ENCODE measurements around the gene CDK19.
A peak's percentile ranks its signal among the peaks of the same experiment; 100 is the strongest.
"Not testable (repeated sequence)": the region's sequence is repeated elsewhere in the genome, so short reads cannot be mapped to it uniquely, and the experiment has no call there.

The CDK19 gene

GRCh38 chr6:110756817-110757216 is 58.5 kb downstream of the CDK19 start:
- DNase-seq (ENCODE audit: low spot score) = no peak

- no peak for DNase-seq (ENCODE audit: low spot score)
These were observed 59.8 kb downstream of the CDK19 start for GRCh38 chr6:110755411-110755834.

- DNase-seq (ENCODE audit: low spot score) = not testable (repeated sequence)
These were observed 61.2 kb downstream of the CDK19 start for GRCh38 chr6:110753936-110754668.

- DNase-seq (ENCODE audit: low spot score) = peak; percentile 5
These were observed 66.8 kb downstream of the CDK19 start for GRCh38 chr6:110748453-110748852.

GRCh38 chr6:110746680-110747079 is 68.6 kb downstream of the CDK19 start:
- peak; percentile 65 for DNase-seq (ENCODE audit: low spot score)

GRCh38 chr6:110744991-110745390 is 70.3 kb downstream of the CDK19 start:
- DNase-seq (ENCODE audit: low spot score) = no peak

- DNase-seq (ENCODE audit: low spot score) = not testable (repeated sequence)
These were observed 72.7 kb downstream of the CDK19 start for GRCh38 chr6:110742552-110742951.

- no peak for DNase-seq (ENCODE audit: low spot score)
These were observed 73.8 kb downstream of the CDK19 start for GRCh38 chr6:110741517-110741916.

GRCh38 chr6:110738899-110739365 is 76.3 kb downstream of the CDK19 start:
- DNase-seq (ENCODE audit: low spot score) = peak; percentile 66

GRCh38 chr6:110735666-110736065 is 79.6 kb downstream of the CDK19 start:
- no peak for DNase-seq (ENCODE audit: low spot score)

GRCh38 chr6:110731898-110732297 is 83.4 kb downstream of the CDK19 start:
- DNase-seq (ENCODE audit: low spot score) = no peak

GRCh38 chr6:110731196-110731595 is 84.1 kb downstream of the CDK19 start:
- DNase-seq (ENCODE audit: low spot score) = peak; percentile 30

GRCh38 chr6:110728501-110728900 is 86.8 kb downstream of the CDK19 start:
- no peak for DNase-seq (ENCODE audit: low spot score)

- DNase-seq (ENCODE audit: low spot score) = no peak
These were observed 92.3 kb downstream of the CDK19 start for GRCh38 chr6:110723017-110723416.

GRCh38 chr6:110720066-110720465 is 95.2 kb downstream of the CDK19 start:
- no peak for DNase-seq (ENCODE audit: low spot score)

GRCh38 chr6:110719601-110720000 is 95.7 kb downstream of the CDK19 start:
- not testable (repeated sequence) for DNase-seq (ENCODE audit: low spot score)

GRCh38 chr6:110714143-110714542 is 101.1 kb downstream of the CDK19 start:
- DNase-seq (ENCODE audit: low spot score) = no peak

GRCh38 chr6:110712238-110712637 is 103.0 kb downstream of the CDK19 start:
- no peak for DNase-seq (ENCODE audit: low spot score)

- DNase-seq (ENCODE audit: low spot score) = no peak
These were observed 105.2 kb downstream of the CDK19 start for GRCh38 chr6:110710115-110710514.

GRCh38 chr6:110708295-110708950 is 106.8 kb downstream of the CDK19 start:
- no peak for DNase-seq (ENCODE audit: low spot score)

- no peak for DNase-seq (ENCODE audit: low spot score)
These were observed 109.7 kb downstream of the CDK19 start for GRCh38 chr6:110705543-110705942.

- no peak for DNase-seq (ENCODE audit: low spot score)
These were observed 111.2 kb downstream of the CDK19 start for GRCh38 chr6:110703906-110704594.

Measured in kidney tubule cell (primary cell).